ENCODE results near the gene GCGR. TPM values are rescaled to one million over a fixed set of nuclear protein-coding genes. Genes with fewer than 3 reads are reported as not detected.

GCGR gene
- total RNA-seq (not detected in 2 replicates), polyA plus RNA-seq (not detected in 2 replicates), polyA minus RNA-seq (not detected in 2 replicates)
- not detected for total RNA-seq (2013)

DNA sequence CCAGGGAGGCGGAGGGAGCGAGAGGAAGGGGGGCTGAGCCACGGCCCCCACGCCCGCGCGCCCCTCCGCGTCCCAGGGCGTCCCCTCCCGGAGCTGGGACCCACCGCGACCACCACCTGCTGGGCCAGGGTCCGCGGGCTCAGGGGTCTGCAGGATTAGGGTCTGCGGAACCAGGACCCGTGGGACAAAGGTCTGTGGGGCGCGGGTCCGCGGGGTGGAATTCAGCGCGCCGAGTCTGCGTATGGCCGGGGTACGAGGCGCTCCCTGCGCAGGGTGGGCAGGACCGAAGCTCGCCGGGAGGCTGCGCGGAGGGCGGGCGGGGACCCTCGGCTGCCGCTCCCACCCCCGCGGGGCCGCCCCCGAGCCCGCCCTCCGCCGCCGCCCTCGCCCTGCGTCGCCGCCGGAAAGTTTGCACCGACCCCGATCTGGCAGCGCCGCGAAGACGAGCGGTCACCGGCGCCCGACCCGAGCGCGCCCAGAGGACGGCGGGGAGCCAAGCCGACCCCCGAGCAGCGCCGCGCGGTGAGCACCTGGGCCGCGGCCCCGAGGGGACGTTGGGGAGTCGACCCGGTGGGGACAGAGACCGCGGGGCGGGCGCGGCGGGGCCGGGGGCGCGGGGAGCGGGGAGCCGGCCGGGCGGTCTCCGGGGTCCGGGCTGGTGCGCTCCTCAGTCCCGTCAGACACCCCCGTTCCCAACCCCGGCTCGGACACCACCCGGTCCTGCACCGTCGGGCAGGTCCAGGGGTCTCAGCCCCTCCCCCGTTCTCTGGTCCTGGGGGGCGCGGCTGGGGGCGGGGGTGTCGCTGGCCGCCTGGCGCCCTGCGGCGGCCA, at the start of gene GCGR:
Gene GCGR, plus strand, starts transcription at position 423 of the 831 bp plus-strand sequence. CDS start 4,869 bp downstream, outside the sequence.
- Histone ChIP-seq H3K27me3 (replicated peaks in 1 of 4; ENCODE audit: control extremely low read depth in 1 of 4, control insufficient read depth in 3 of 4, insufficient read depth in 4 of 4, low read length in 3 of 4) (peaks cover 0 to 50% (median 12%) of the 10 kb centered on the region in 4 experiments), H3K9ac (ENCODE audit: low read length) (no peak within 1 kb of the TSS), H2AFZ (ENCODE audit: insufficient read depth, low read depth, low read length, poor library complexity, severe bottlenecking) (no peak within 1 kb of the TSS), H3K4me1 (ENCODE audit: control insufficient read depth in 2 of 2, insufficient read depth in 2 of 2, low read length in 2 of 2) (peaks cover 0 to 4% of the 10 kb centered on the region in 2 donors), H3K79me2 (ENCODE audit: control insufficient read depth, insufficient read depth, low read length) (no peaks in the 10 kb centered on the region), H3K4me2 (replicated peaks; ENCODE audit: low read depth, low read length, poor library complexity, severe bottlenecking) (peak within 1 kb of the TSS; percentile 25), H4K20me1 (ENCODE audit: control insufficient read depth, insufficient read depth, low read length, poor library complexity, severe bottlenecking) (no peaks in the 10 kb centered on the region), H3K4me3 (ENCODE audit: control extremely low read depth in 1 of 5, extremely low read depth in 1 of 5, insufficient read depth in 1 of 5, low read depth in 2 of 5, low read length in 4 of 5) (no peak within 1 kb of the TSS), H3K9me3 (ENCODE audit: control extremely low read depth in 1 of 3, control insufficient read depth in 2 of 3, insufficient read depth in 1 of 3, low read length in 2 of 3) (peaks cover 0 to 17% (median 0%) of the 10 kb centered on the region in 3 donors), H3K36me3 (replicated peaks in 1 of 2; ENCODE audit: control extremely low read depth in 1 of 2, control insufficient read depth in 1 of 2, extremely low read depth in 1 of 2, insufficient read depth in 2 of 2, low read length in 1 of 2) (no peaks in the 10 kb centered on the region), H3K27ac (ENCODE audit: low read length in 2 of 2) (no peak within 1 kb of the TSS)
- Mint-ChIP-seq H3K4me1 (peaks cover 5% of the 10 kb centered on the region), H3K9me3 (ENCODE audit: insufficient read depth) (no peaks in the 10 kb centered on the region), H3K4me3 (no peak within 1 kb of the TSS), H3K27me3 (peaks cover 38% of the 10 kb centered on the region), H3K27ac (no peak within 1 kb of the TSS)
- DNase-seq (no peak), ATAC-seq (ENCODE audit: low read depth) (no peak)
- CTCF ChIA-PET, result no interaction called here
- intact Hi-C loops (cut with micrococcal nuclease), result no loop called here
- WGBS (ENCODE audit: insufficient coverage), result 4% methylated on average over 110 of the region's 110 CpGs
- POLR2A ChIA-PET, result no interaction called here
- TF ChIP-seq EZH2 (IDR thresholded peaks at IDR 0.05; ENCODE audit: borderline replicate concordance, insufficient read depth, low read depth, low read length, poor library complexity, severe bottlenecking) (no peak), CTCF (IDR thresholded peaks at IDR 0.05) (no peak)

Data from B cell (primary cell).